Measurements from ENCODE around the gene SEC14L6.
A peak's percentile ranks its signal among the peaks of the same experiment; 100 is the strongest.
"Not testable (repeated sequence)": the region's sequence is repeated elsewhere in the genome, so short reads cannot be mapped to it uniquely, and the experiment has no call there.

Gene SEC14L6

GRCh38 chr22:30546616-30547015, at the start of gene SEC14L6:
Gene SEC14L6, minus strand, starts transcription at chr22:30546741. Its CDS starts 59 bp downstream, at chr22:30546682.
- DNase-seq, result no peak

GRCh38 chr22:30596199-30596598, 49.7 kb upstream of the SEC14L6 start:
- no peak for DNase-seq

- not testable (repeated sequence) for DNase-seq
Observed at GRCh38 chr22:30592360-30592713, 45.8 kb upstream of the SEC14L6 start.

GRCh38 chr22:30591588-30592359, 45.2 kb upstream of the SEC14L6 start, which contains the start of gene PES1:
Gene PES1, minus strand, starts transcription at chr22:30591910. Its CDS starts 77 bp downstream, at chr22:30591833.
- DNase-seq, result peak; percentile 93

- DNase-seq, result no peak
Observed at GRCh38 chr22:30591191-30591587, 44.6 kb upstream of the SEC14L6 start.

GRCh38 chr22:30586414-30586813, 39.9 kb upstream of the SEC14L6 start:
- DNase-seq, result no peak

- no peak for DNase-seq
Observed at GRCh38 chr22:30584441-30584840, 37.9 kb upstream of the SEC14L6 start.

- DNase-seq, result no peak
Observed at GRCh38 chr22:30582788-30583545, 36.4 kb upstream of the SEC14L6 start.

- no peak for DNase-seq
Observed at GRCh38 chr22:30582051-30582450, 35.5 kb upstream of the SEC14L6 start.

- no peak for DNase-seq
Observed at GRCh38 chr22:30580896-30581295, 34.4 kb upstream of the SEC14L6 start.

GRCh38 chr22:30578481-30578880, 31.9 kb upstream of the SEC14L6 start:
- DNase-seq, result no peak

- DNase-seq, result no peak
Observed at GRCh38 chr22:30575859-30576258, 29.3 kb upstream of the SEC14L6 start.

- DNase-seq, result no peak
Observed at GRCh38 chr22:30574997-30575671, 28.6 kb upstream of the SEC14L6 start.

GRCh38 chr22:30574095-30574981, 27.8 kb upstream of the SEC14L6 start, which contains the start of gene GAL3ST1:
Gene GAL3ST1, minus strand, starts transcription at chr22:30574665. Its CDS starts 17,273 bp downstream, at chr22:30557392.
- DNase-seq, result no peak

GRCh38 chr22:30573594-30574094, 27.1 kb upstream of the SEC14L6 start:
- DNase-seq, result no peak

GRCh38 chr22:30572840-30573593, 26.5 kb upstream of the SEC14L6 start:
- DNase-seq, result no peak

GRCh38 chr22:30572210-30572609, 25.7 kb upstream of the SEC14L6 start:
- DNase-seq, result no peak

- DNase-seq, result no peak
Observed at GRCh38 chr22:30569674-30570202, 23.2 kb upstream of the SEC14L6 start.

- DNase-seq, result no peak
Observed at GRCh38 chr22:30568137-30568805, 21.7 kb upstream of the SEC14L6 start.

- not testable (repeated sequence) for DNase-seq
Observed at GRCh38 chr22:30567277-30567676, 20.7 kb upstream of the SEC14L6 start.

GRCh38 chr22:30566125-30566524, 19.6 kb upstream of the SEC14L6 start:
- DNase-seq, result no peak

Measured in activated CD8-positive, alpha-beta memory T cell treated with anti-CD3 and anti-CD28 coated beads, Interleukin-2, amount 50 U/mL, for 4 hours (primary cell).